ENCODE measurements around the gene GET4.
"Not testable (repeated sequence)": the region's sequence is repeated elsewhere in the genome, so short reads cannot be mapped to it uniquely, and the experiment has no call there.

GET4 gene

GRCh38 chr7:841943-842342, 34.4 kb upstream of the GET4 start:
- DNase-seq (ENCODE audit: extremely low read depth, low read depth), result no peak
- TF ChIP-seq, protein P1, sequence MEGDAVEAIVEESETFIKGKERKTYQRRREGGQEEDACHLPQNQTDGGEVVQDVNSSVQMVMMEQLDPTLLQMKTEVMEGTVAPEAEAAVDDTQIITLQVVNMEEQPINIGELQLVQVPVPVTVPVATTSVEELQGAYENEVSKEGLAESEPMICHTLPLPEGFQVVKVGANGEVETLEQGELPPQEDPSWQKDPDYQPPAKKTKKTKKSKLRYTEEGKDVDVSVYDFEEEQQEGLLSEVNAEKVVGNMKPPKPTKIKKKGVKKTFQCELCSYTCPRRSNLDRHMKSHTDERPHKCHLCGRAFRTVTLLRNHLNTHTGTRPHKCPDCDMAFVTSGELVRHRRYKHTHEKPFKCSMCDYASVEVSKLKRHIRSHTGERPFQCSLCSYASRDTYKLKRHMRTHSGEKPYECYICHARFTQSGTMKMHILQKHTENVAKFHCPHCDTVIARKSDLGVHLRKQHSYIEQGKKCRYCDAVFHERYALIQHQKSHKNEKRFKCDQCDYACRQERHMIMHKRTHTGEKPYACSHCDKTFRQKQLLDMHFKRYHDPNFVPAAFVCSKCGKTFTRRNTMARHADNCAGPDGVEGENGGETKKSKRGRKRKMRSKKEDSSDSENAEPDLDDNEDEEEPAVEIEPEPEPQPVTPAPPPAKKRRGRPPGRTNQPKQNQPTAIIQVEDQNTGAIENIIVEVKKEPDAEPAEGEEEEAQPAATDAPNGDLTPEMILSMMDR (IDR thresholded peaks at IDR 0.05; ENCODE audit: low read depth, low read length), result no peak

- DNase-seq (ENCODE audit: extremely low read depth, low read depth), result no peak
- TF ChIP-seq, protein P1 (IDR thresholded peaks at IDR 0.05; ENCODE audit: low read depth, low read length), result no peak
Measured at GRCh38 chr7:842431-843031, 33.8 kb upstream of the GET4 start.

- no peak for DNase-seq (ENCODE audit: extremely low read depth, low read depth)
- TF ChIP-seq, protein P1 (IDR thresholded peaks at IDR 0.05; ENCODE audit: low read depth, low read length), result no peak
Measured at GRCh38 chr7:843230-843629, 33.1 kb upstream of the GET4 start.

DNA sequence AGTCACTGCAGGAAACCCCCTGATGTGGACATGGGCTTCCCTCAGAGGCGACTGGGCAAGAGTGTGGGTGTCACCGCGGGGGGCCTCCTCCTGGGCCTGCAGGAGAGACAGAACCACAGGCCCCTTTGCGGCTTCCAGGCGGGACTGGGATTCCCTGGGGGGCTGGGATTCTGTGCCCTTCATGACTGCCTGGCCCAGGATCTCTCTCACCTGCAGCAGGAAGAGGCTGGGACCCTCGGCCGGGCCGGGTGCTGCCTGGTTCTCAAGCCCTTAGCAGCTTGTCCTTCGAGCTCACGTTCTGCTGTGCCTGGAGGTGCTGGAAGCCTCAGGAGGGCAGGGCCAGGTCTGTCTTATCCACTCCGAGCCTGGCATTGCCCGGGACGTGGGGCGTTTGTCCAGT, 32.3 kb upstream of the GET4 start:
- TF ChIP-seq, protein P1 (IDR thresholded peaks at IDR 0.05; ENCODE audit: low read depth, low read length), result no peak
- DNase-seq (ENCODE audit: extremely low read depth, low read depth), result no peak

DNA sequence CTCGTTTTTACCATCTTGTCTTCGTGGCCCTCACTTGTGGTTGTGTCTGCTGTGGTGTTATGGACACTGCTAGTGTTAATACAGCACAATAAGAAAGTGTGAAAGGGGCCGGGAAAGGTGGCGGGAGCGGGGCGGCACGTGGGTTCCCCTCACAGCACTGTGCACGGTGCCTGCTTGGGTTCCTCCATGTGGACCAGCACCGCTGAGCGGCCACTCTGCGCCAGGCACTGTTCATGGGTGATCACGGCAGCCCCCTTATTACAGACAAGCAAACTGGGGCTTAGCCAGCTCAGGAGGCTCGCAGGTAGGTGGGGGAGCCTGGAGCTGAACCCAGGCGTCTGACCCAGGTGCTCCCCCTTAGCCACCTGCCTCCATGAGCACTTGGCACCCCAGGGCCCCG, 31.8 kb upstream of the GET4 start:
- TF ChIP-seq, protein P1 (IDR thresholded peaks at IDR 0.05; ENCODE audit: low read depth, low read length), result no peak
- DNase-seq (ENCODE audit: extremely low read depth, low read depth), result no peak

DNA sequence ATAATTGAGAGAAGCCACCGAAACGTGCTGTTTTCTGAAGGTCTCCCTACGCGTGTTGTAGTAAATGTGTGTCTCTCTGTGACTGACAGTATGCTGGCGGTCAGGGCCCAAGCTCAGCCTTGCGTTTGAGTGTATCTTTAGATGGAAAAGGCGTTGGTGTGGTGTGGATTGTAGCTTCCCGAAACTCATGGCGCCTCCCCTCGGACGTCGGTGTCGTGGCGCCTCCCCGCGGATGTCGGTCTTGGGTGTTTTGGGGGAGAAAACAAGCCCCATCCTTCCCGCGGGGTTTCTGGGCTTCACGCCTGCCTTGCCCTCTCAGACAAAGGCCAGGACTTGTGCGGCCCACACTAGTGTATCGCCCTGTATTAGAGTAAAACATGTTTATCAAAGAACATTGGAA, 31.3 kb upstream of the GET4 start:
- TF ChIP-seq, protein P1 (IDR thresholded peaks at IDR 0.05; ENCODE audit: low read depth, low read length), result no peak
- no peak for DNase-seq (ENCODE audit: extremely low read depth, low read depth)

- DNase-seq (ENCODE audit: extremely low read depth, low read depth), result no peak
- TF ChIP-seq, protein P1 (IDR thresholded peaks at IDR 0.05; ENCODE audit: low read depth, low read length), result no peak
Measured at GRCh38 chr7:845731-846130, 30.6 kb upstream of the GET4 start.

DNA sequence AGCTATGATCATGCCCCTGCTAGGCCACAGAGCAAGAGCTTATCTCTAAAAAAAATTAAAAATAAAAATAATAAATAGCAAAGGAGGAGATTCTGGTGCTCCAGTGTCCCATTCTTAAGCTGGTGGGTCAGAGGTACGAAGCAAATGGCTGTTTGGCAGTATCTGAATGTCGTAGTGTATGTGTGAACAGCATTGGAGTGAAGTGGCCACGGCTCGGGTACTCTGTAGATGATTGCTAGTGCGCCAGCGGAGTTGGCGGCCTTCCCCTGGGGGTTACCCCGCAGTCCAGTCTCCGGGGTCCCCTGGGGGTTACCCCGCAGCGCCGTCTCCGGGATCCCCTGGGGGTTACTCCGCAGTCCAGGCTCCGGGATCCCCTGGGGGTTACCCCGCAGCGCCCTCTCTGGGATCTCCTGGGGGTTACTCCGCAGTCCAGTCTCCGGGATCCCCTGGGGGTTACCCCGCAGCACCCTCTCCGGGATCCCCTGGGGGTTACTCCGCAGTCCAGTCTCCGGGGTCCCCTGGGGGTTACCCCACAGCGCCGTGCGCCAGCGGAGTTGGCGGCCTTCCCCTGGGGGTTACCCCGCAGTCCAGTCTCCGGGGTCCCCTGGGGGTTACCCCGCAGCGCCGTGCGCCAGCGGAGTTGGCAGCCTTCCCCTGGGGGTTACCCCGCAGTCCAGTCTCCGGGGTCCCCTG, 29.2 kb upstream of the GET4 start:
- not testable (repeated sequence) for DNase-seq (ENCODE audit: extremely low read depth, low read depth)

- DNase-seq (ENCODE audit: extremely low read depth, low read depth), result not testable (repeated sequence)
Measured at GRCh38 chr7:847728-848127, 28.6 kb upstream of the GET4 start.

Measured in AG09319 (cell line).